HG02870 (cell line): Measurements from ENCODE around the gene OCA2.
"Not testable (repeated sequence)": the region's sequence is repeated elsewhere in the genome, so short reads cannot be mapped to it uniquely, and the experiment has no call there.

ENCODE experiments used
- ATAC-seq: cut with Tn5 transposase; IDR thresholded peaks from one replicate; pipeline ENCODE4 v1.9.1; 2021; ENCODE audit warnings: mild to moderate bottlenecking, moderate library complexity; ENCODE audit not compliant: unreplicated experiment

The OCA2 gene

DNA sequence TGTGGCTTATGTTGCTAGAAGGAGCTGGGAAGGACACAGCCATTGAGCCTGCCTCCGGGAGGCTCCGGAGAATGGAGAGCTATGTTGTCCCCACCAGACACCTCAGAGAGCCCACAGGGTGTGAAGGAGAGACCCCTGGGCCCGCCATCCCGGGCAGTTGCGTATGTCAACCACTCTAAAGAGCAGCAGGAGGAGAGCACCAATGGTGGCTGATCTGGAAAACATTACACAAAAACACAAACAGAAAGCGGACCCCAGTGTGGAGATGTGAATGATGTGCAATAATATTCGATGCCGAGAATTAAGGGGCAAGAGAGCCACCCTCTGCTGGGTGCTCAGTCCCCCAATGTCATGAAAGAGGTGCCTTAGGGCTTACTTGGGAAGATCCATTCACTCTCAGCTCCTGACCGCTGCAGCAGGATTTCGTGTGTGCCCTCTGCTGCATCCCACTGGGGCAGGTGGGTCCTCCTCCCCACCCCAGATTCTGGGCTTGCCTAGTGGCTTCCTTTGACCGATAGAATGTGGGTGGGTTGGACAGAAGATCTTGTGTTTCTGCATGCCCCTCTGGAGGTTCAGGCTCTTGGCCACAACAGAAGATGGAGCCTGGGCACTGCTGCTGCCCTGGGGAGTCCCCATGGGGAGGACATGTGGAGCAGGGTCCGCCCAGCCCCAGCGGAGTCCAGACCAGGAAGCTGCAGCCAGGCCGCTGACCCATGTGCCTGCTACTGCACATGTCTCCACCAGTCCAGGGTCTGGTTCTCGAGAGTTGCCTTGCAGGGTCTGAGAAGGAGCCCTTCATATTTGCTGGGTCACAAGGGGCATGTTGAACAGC is 245.3 kb downstream of the OCA2 start:
- ATAC-seq, result no peak

DNA sequence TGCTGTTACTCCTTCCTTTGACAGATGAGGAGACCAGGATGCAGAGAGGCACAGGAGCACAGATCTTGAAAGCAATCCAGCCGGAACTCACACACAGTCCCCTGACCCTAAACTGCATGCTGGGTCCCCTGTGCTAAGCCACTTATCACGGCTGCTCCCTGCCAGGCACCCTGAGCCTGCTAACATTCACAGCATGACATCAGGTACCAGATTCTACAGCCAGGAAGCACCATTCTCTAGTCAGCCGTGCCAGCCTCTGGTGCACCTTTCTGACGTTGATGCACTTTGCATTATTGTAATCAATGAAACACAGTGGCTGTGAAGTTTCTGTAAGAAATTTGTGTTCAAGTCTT is 247.3 kb downstream of the OCA2 start:
- no peak for ATAC-seq

DNA sequence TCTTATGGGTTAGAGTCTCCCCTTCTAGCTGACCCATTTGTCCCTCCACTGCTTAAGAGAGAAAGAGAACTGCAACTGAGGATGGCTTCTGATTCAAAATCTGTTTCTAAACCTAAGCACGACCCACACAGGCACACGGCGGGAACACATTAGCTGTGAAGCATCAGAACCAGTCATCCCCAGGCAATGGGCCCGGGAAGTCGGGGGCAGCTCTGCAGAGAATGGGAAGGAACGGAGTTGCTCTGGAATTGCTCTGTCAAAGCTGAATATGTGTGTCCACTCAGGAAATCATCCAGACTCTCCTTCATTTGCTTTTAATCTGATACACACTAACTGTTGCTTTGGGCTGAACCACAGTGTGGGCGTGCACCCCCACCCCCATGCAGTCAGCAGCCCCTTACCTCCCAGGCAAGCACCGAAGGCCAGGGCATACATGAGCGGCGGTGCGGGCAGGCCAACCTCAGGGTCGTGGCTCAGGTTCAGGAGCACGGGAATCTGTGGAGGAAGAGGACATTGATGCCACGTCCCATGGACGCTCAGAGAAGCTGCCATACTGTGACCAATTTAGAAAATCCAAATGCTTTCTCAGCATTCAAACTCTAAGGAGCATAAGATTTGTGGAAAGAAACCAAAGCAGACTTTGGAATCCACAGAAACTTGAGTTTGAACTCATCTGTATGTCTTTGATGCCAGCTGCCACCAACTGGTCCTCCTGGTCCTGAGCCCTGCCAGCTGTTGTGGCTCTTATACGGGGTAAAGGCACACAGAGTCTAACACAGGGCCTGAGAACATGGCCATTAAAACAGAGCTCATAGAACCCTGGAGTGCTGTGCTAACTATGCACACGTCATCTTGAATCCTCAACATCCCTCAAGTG is 247.9 kb downstream of the OCA2 start:
- no peak for ATAC-seq

DNA sequence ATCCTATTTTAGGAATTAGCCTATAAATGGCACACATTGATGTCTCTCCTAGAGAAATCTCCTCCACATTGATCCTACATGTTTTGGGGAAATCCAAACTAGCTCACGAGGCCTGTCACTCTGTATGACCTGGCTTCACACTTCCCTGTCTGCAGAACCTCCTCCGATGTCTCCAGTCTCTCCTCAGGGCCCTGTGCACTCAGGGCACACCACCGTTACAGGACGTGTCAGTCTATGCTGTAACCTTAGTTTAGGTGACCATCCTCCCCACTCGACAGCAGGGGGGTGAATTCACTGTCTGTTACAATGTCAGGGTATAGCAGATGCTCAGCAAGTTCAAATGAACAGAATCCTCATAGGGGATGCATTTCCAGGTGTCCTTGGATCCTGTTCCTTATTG is 249.1 kb downstream of the OCA2 start:
- ATAC-seq, result no peak

DNA sequence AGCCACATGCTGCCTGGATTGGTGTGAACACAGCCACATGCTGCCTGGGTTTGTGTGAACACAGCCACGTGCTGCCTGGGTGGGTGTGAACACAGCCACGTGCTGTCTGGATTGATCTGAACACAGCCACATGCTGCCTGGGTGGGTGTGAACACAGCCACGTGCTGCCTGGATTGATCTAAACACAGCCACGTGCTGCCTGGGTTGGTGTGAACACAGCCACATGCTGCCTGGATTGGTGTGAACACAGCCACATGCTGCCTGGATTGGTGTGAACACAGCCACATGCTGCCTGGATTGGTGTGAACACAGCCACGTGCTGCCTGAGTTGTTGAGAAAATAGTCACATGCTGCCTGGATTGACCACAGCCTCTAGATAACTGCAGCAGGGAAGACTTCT is 250.2 kb downstream of the OCA2 start:
- not testable (repeated sequence) for ATAC-seq

DNA sequence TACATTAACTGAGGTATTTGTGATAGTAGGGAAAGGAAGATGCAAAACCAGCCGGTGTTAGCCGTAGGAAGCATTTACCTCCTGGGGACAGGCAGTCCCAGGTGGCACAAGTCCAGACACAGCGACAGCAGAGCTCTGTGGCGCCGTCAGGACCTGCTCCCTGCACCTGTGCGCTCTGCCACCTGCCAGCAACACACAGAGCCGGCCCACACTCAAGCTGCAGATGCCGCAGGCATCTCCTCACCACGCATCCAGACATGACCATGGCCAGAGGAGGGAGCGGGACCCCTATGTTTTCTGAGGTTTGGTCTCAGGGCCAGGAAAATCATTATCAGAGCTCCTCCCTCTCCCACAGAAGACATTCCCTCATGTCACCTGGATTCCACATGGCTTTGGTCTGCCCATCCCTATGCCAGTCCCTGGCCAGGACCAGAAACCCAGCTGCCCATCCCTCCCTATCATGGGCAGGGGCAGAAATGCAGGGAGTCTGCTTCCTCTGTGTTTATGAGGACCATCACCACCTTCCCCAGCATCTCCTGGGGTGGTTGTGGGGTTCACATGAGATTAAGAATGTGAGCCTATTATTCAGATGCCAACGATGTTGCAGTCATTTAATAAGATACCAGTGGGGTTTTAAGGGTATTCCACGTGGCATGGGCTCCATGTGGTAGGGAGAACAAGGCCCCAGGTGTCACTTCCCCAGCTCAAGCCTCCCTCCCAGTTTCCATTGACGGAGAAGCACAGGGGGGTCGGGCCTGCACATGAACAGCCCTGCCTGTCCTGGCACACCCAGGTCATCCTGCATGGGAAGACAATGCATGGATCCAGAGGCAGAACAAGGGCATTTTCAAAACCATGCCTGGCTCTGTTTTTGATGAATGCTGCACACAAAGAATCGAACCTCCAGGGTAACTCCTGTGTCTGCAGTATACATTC is 251.1 kb downstream of the OCA2 start:
- ATAC-seq, result no peak

GRCh38 chr15:27846722-27847395 is 252.3 kb downstream of the OCA2 start:
- ATAC-seq, result no peak

- no peak for ATAC-seq
Measured at GRCh38 chr15:27845535-27846369, 253.4 kb downstream of the OCA2 start.

- no peak for ATAC-seq
Measured at GRCh38 chr15:27844018-27844666, 255.0 kb downstream of the OCA2 start.

GRCh38 chr15:27843146-27843545 is 256.0 kb downstream of the OCA2 start:
- ATAC-seq, result no peak

- ATAC-seq, result no peak
Measured at GRCh38 chr15:27842526-27842925, 256.6 kb downstream of the OCA2 start.

DNA sequence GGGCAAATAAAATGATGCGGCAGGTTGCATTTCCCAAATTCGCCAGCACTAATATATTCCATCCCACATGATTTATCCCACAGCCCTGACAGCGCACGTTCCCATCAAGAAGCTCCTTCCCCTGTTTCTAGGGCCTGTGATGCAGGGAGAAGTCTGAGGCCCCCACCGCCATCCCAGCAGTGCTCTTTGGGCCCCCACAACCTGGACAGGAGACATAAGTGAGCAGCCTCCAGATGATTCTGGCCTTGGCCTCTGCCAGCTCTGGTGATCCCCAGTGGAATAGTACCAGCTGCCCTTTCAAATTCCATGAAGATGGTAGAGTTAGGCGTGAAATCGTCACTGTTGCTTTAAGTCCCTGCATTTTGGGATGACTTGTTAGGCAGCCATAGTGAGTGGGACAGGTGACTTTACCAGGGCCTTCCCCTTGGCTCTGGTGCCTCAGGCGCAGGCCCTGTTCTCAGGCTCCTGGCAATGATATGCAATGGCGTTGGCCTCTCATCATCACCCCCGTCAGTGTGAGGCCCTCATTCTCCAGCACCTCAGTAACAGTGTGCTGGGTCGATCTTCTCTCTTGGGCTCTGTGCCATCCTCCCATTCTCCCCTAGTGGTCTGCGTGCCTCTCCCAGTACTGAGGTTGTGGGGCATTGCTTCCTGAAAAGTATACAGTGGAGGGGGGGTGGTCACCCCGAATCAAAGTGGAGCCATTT is 263.7 kb downstream of the OCA2 start:
- ATAC-seq, result no peak

- no peak for ATAC-seq
Measured at GRCh38 chr15:27834684-27835083, 264.4 kb downstream of the OCA2 start.

DNA sequence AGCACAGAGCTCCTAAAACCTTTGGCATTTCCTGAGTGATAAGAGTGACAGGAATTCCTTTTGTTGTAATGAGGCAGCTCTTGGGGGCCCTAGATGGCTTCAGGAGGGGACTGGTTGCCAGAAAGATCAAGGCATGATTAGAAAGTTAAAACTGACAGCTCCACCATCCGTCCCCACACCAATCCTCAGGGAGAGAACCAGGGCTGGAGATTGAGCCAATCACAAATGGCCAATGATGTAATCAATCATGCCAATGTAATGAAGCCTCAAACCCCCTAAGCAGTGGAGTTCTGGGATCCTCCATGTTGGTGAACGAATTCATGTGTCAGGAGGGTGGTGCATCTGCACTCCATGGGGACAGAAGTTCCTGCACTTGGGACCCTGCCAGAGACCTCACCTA is 265.1 kb downstream of the OCA2 start:
- ATAC-seq, result no peak

GRCh38 chr15:27833178-27833577 is 265.9 kb downstream of the OCA2 start:
- no peak for ATAC-seq

- ATAC-seq, result no peak
Measured at GRCh38 chr15:27832237-27832596, 266.9 kb downstream of the OCA2 start.

DNA sequence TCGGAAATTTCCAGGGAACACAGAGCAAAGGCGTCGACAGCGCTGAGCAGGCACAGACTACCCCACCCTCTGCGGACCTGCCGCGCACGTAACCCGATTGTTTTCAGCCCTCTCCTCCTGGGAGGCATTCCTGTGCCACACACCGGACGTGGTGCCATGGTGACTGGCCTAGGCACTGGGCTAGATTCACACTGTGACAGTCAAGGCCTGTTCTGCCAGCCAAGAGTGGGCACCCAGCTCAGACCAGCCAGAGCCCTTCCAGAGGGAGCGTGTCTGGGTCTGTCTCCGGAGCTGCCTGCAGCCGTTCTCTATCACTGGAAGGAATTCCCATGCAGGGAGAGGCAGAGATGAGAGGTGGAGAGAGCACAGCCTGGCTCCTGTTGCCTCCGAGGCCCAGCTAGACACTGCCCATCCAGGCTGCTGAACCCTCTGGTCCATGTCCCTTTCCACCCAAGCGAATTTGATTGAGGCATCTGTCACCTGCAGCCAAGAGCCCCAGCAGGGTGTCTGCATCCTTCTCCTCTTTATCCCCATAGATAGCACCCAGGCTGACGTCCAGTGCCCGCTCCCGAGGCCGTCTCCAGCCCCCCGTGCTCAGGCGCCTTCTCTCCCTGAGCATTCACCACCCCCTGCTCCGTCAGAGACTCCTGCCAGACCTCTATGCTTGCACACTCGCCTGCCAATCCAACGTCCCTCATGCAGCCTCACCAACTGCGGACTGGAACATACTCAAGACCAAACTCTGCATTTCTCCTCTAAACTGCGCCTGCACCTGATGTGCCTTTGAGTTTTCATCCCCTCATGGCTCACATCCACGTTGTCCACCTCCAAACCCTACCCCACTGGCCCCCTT is 267.5 kb downstream of the OCA2 start:
- no peak for ATAC-seq

DNA sequence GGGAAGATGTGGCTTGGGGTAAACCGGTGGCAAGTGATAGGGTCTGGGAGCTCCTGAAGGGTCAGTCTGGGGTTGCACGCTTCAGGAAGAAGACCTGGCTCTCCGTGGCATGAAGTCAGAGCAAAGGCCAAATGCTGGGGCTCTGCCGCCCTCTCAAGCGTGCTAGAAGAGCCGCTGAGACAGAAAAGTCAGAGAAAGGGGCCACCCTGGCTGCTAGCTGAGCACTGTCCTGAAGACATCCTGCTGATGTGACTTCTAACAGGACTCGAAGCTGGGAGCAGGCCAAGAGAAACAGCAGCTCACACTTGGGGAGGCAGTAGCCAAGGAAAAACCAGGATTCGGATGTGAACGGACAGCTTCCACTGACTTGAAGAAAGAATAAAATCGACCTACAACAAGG is 270.4 kb downstream of the OCA2 start:
- no peak for ATAC-seq
